ENCODE results near the gene POLRMT. TPM values are rescaled to one million over a fixed set of nuclear protein-coding genes. Genes with fewer than 3 reads are reported as not detected.

POLRMT gene
- total RNA-seq, 6 experiments from 2014 or later: 25.9 to 42.9 (median 33.3) TPM

- no peak overlapping the region for H3K27ac ChIP-seq
- WGBS (ENCODE audit: insufficient coverage, low coverage, low lambda C conversion rate, missing lambda C conversion rate): 88% methylated on average over 5 of the region's 47 CpGs
- intact Hi-C loops (cut with DNase I): no loop called here
- peaks cover 0 to 39% (median 11%) of the 10 kb centered on the region in 4 donors for H3K36me3 ChIP-seq
- DNase-seq: peak in 1 of 3 donors; percentile 46
- H3K4me3 ChIP-seq: no peak overlapping the region
- H3K4me1 ChIP-seq: no peaks in the 10 kb centered on the region
- H3K9me3 ChIP-seq: no peaks in the 10 kb centered on the region
- TF ChIP-seq CTCF (IDR thresholded peaks at IDR 0.05) (no peak), POLR2A (IDR thresholded peaks at IDR 0.05) (no peak)
- ATAC-seq: no peak
- no peaks in the 10 kb centered on the region for H3K27me3 ChIP-seq
Measured at GRCh38 chr19:619286-620002, 13.9 kb downstream of the POLRMT start.

GRCh38 chr19:618674-619285, 14.6 kb downstream of the POLRMT start:
- WGBS (ENCODE audit: insufficient coverage, low coverage, low lambda C conversion rate, missing lambda C conversion rate): no CpG with 5 or more reads among the region's 27 CpGs
- DNase-seq (peak in 1 of 3 donors; percentile 51), ATAC-seq (no peak)
- TF ChIP-seq POLR2A (IDR thresholded peaks at IDR 0.05): no peak
- Histone ChIP-seq H3K27me3 (no peaks in the 10 kb centered on the region), H3K4me3 (no peak overlapping the region), H3K9me3 (no peaks in the 10 kb centered on the region), H3K36me3 (peaks cover 0 to 37% (median 10%) of the 10 kb centered on the region in 4 donors), H3K27ac (no peak overlapping the region), H3K4me1 (no peaks in the 10 kb centered on the region)
- intact Hi-C loops (cut with DNase I): no loop called here

GRCh38 chr19:618247-618619, 15.1 kb downstream of the POLRMT start:
- no CpG with 5 or more reads among the region's 19 CpGs for WGBS (ENCODE audit: insufficient coverage, low coverage, low lambda C conversion rate, missing lambda C conversion rate)
- peaks cover 0 to 32% (median 10%) of the 10 kb centered on the region in 4 donors for H3K36me3 ChIP-seq
- no peak overlapping the region for H3K4me3 ChIP-seq
- DNase-seq (peak in 1 of 3 donors; percentile 52), ATAC-seq (no peak)
- no peaks in the 10 kb centered on the region for H3K27me3 ChIP-seq
- intact Hi-C loops (cut with DNase I): no loop called here
- TF ChIP-seq CTCF (IDR thresholded peaks at IDR 0.05): no peak
- no peak for TF ChIP-seq POLR2A (IDR thresholded peaks at IDR 0.05)
- no peaks in the 10 kb centered on the region for H3K4me1 ChIP-seq
- H3K9me3 ChIP-seq: no peaks in the 10 kb centered on the region
- H3K27ac ChIP-seq: no peak overlapping the region

- H3K27ac ChIP-seq: no peak overlapping the region
- H3K4me3 ChIP-seq: no peak overlapping the region
- no peaks in the 10 kb centered on the region for H3K4me1 ChIP-seq
- ATAC-seq: peak in 1 of 4 donors; percentile 14
- H3K9me3 ChIP-seq: no peaks in the 10 kb centered on the region
- H3K36me3 ChIP-seq: peaks cover 0 to 32% (median 10%) of the 10 kb centered on the region in 4 donors
- DNase-seq: peak in 1 of 3 donors; percentile 31
- H3K27me3 ChIP-seq: no peaks in the 10 kb centered on the region
- TF ChIP-seq CTCF (IDR thresholded peaks at IDR 0.05): no peak
- no peak for TF ChIP-seq POLR2A (IDR thresholded peaks at IDR 0.05)
- WGBS (ENCODE audit: insufficient coverage, low coverage, low lambda C conversion rate, missing lambda C conversion rate): 96% methylated on average over 5 of the region's 29 CpGs
- intact Hi-C loops (cut with DNase I): no loop called here
Measured at GRCh38 chr19:617551-618246, 15.6 kb downstream of the POLRMT start.

Data from right lobe of liver (tissue), 6 donors.